ENCODE results near the gene PLSCR4.

DNA sequence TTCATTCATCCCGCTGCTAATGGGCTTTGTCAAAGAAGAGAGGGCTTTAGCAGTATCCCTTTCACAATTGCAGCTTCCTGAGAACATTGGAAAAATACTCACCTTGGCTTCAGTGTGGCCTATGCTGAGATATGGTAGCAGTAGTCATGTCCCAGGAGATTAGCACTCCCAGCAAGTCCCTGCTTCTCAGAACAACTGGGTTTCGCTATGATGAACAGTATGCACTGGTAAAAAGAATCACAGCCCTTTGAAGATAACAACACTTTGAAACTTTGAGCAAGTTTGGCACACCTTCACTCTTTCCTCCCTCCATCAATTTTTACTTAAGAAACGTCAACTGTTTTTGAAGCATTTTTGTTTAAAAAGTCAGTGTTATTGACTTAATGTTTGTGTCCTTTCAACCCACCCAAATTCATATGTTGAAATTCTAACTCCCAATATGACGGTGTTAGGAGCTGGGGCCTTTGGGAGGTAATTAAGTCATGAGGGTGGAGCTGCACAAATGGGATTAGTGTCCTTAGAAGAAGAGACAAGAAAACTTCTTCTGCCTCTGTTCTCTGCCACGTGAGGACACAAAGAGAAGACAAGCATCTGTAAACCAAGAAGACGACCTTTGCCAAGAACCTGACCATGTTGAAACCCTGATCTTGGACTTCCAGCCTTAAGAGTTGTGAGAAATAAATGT is 17.8 kb upstream of the PLSCR4 start:
- TF ChIP-seq, protein P1, sequence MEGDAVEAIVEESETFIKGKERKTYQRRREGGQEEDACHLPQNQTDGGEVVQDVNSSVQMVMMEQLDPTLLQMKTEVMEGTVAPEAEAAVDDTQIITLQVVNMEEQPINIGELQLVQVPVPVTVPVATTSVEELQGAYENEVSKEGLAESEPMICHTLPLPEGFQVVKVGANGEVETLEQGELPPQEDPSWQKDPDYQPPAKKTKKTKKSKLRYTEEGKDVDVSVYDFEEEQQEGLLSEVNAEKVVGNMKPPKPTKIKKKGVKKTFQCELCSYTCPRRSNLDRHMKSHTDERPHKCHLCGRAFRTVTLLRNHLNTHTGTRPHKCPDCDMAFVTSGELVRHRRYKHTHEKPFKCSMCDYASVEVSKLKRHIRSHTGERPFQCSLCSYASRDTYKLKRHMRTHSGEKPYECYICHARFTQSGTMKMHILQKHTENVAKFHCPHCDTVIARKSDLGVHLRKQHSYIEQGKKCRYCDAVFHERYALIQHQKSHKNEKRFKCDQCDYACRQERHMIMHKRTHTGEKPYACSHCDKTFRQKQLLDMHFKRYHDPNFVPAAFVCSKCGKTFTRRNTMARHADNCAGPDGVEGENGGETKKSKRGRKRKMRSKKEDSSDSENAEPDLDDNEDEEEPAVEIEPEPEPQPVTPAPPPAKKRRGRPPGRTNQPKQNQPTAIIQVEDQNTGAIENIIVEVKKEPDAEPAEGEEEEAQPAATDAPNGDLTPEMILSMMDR (IDR thresholded peaks at IDR 0.05) = no peak
- TF ChIP-seq POLR2AphosphoS5 (IDR thresholded peaks at IDR 0.05; ENCODE audit: low read depth, low read length) (no peak), SIN3A (IDR thresholded peaks at IDR 0.05; ENCODE audit: borderline replicate concordance, insufficient read depth, low read depth, low read length) (no peak)
